Measurements from ENCODE around the gene FZD2. TPM values are rescaled to one million over a fixed set of nuclear protein-coding genes. Genes with fewer than 3 reads are reported as not detected.
A peak's percentile ranks its signal among the peaks of the same experiment; 100 is the strongest.
"Not testable (repeated sequence)": the region's sequence is repeated elsewhere in the genome, so short reads cannot be mapped to it uniquely, and the experiment has no call there.

Gene FZD2
- total RNA-seq, 1 experiment from 2014 or later, result 61.8 TPM

GRCh38 chr17:44533533-44534246 is 23.6 kb upstream of the FZD2 start:
- no peaks in the 10 kb centered on the region for H3K36me3 ChIP-seq (ENCODE audit: low read depth)
- H3K27me3 ChIP-seq (ENCODE audit: insufficient read depth, low read depth), result no peaks in the 10 kb centered on the region
- no peaks in the 10 kb centered on the region for H4K20me1 ChIP-seq (ENCODE audit: insufficient read depth)
- TF ChIP-seq, protein P1, sequence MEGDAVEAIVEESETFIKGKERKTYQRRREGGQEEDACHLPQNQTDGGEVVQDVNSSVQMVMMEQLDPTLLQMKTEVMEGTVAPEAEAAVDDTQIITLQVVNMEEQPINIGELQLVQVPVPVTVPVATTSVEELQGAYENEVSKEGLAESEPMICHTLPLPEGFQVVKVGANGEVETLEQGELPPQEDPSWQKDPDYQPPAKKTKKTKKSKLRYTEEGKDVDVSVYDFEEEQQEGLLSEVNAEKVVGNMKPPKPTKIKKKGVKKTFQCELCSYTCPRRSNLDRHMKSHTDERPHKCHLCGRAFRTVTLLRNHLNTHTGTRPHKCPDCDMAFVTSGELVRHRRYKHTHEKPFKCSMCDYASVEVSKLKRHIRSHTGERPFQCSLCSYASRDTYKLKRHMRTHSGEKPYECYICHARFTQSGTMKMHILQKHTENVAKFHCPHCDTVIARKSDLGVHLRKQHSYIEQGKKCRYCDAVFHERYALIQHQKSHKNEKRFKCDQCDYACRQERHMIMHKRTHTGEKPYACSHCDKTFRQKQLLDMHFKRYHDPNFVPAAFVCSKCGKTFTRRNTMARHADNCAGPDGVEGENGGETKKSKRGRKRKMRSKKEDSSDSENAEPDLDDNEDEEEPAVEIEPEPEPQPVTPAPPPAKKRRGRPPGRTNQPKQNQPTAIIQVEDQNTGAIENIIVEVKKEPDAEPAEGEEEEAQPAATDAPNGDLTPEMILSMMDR (conservative IDR thresholded peaks at IDR 0.05), result peak; percentile 95
- no peak for TF ChIP-seq EZH2 (IDR thresholded peaks at IDR 0.05; ENCODE audit: low read depth)
- no peaks in the 10 kb centered on the region for H3K9me2 ChIP-seq (ENCODE audit: insufficient read depth)
- no TSS peak for BruUV-seq (replicated peaks)
- no peak overlapping the region for H3K27ac ChIP-seq
- no peak overlapping the region for H3K4me3 ChIP-seq
- peaks cover 27% of the 10 kb centered on the region for H3F3A ChIP-seq (ENCODE audit: insufficient read depth, low read depth)
- peak overlapping the region; percentile 31; the same call in 1 of the 2 replicates for H3K4me2 ChIP-seq
- intact Hi-C loops (cut with micrococcal nuclease; ENCODE audit: unreplicated experiment), result loop anchor here (1.0 to 2.0 kb wide), 3 partner anchors 23 to 137 kb away; partner anchors contain the start of gene FZD2
- peak; percentile 58 to 85 for DNase-seq
- H3K4me1 ChIP-seq (replicated peaks; ENCODE audit: insufficient read depth), result peaks cover 33% of the 10 kb centered on the region
- H3K9me3 ChIP-seq (ENCODE audit: insufficient read depth, low read depth), result no peaks in the 10 kb centered on the region
- CTCF ChIA-PET, result interaction anchor here (0.6 to 1.4 kb wide), 7 partner anchors 14 to 136 kb away, joined by 3 to 7 read pairs (median 4); partner anchors contain the start of gene FZD2
- H3K79me2 ChIP-seq (ENCODE audit: low read depth), result no peaks in the 10 kb centered on the region
- POLR2A ChIA-PET (ENCODE audit: unreplicated experiment), result no interaction called here
- no peak overlapping the region; the same call in 1 of the 2 replicates for H2AFZ ChIP-seq

- Histone ChIP-seq H3K79me2 (ENCODE audit: low read depth) (no peaks in the 10 kb centered on the region), H3K27ac (peak overlapping the region; percentile 60), H3K4me3 (no peak overlapping the region), H4K20me1 (ENCODE audit: insufficient read depth) (no peaks in the 10 kb centered on the region), H3K27me3 (ENCODE audit: insufficient read depth, low read depth) (no peaks in the 10 kb centered on the region), H3K4me2 (peak overlapping the region; percentile 40), H3K9me2 (ENCODE audit: insufficient read depth) (no peaks in the 10 kb centered on the region), H3F3A (ENCODE audit: insufficient read depth, low read depth) (peaks cover 27% of the 10 kb centered on the region), H3K4me1 (replicated peaks; ENCODE audit: insufficient read depth) (peaks cover 37% of the 10 kb centered on the region), H3K36me3 (ENCODE audit: low read depth) (no peaks in the 10 kb centered on the region), H3K9me3 (ENCODE audit: insufficient read depth, low read depth) (no peaks in the 10 kb centered on the region), H2AFZ (peak overlapping the region; percentile 86)
- DNase-seq, result no peak
- ChIA-PET POLR2A (ENCODE audit: unreplicated experiment) (interaction anchor here (0.6 to 0.8 kb wide), 4 partner anchors 11 to 31 kb away, joined by 3 to 15 read pairs (median 8); no protein-coding TSS in a partner anchor), CTCF (interaction anchor here (0.5 to 0.6 kb wide), 2 partner anchors 8 to 55 kb away, joined by 3 to 4 read pairs; no protein-coding TSS in a partner anchor)
- intact Hi-C loops (cut with micrococcal nuclease; ENCODE audit: unreplicated experiment), result loop anchor here (1.0 to 5.0 kb wide), 3 partner anchors 21 to 86 kb away; partner anchors contain the start of gene FZD2
- no peak for TF ChIP-seq EZH2 (IDR thresholded peaks at IDR 0.05; ENCODE audit: low read depth)
- TF ChIP-seq, protein P1 (conservative IDR thresholded peaks at IDR 0.05), result no peak
- TSS peak; percentile 22 for BruUV-seq (replicated peaks)
Measured at GRCh38 chr17:44536090-44536953, 21.0 kb upstream of the FZD2 start.

GRCh38 chr17:44537922-44538321 is 19.4 kb upstream of the FZD2 start:
- H3K9me2 ChIP-seq (ENCODE audit: insufficient read depth); BruUV-seq (replicated peaks); H2AFZ ChIP-seq; H3K36me3 ChIP-seq (ENCODE audit: low read depth); H3K27me3 ChIP-seq (ENCODE audit: insufficient read depth, low read depth); H3K4me2 ChIP-seq; POLR2A ChIA-PET (ENCODE audit: unreplicated experiment); DNase-seq; CTCF ChIA-PET; H3K79me2 ChIP-seq (ENCODE audit: low read depth); H3K4me3 ChIP-seq; H4K20me1 ChIP-seq (ENCODE audit: insufficient read depth); H3K9me3 ChIP-seq (ENCODE audit: insufficient read depth, low read depth); H3K27ac ChIP-seq: not testable (repeated sequence)
- Histone ChIP-seq H3F3A (ENCODE audit: insufficient read depth, low read depth) (peaks cover 40% of the 10 kb centered on the region), H3K4me1 (replicated peaks; ENCODE audit: insufficient read depth) (peaks cover 53% of the 10 kb centered on the region)
- intact Hi-C loops (cut with micrococcal nuclease; ENCODE audit: unreplicated experiment), result loop anchor here (2.0 to 5.0 kb wide), 2 partner anchors 49 to 84 kb away; no protein-coding TSS in a partner anchor
